GM19395 (cell line): ENCODE data around the gene KRTAP1-3.
"Not testable (repeated sequence)": the region's sequence is repeated elsewhere in the genome, so short reads cannot be mapped to it uniquely, and the experiment has no call there.

Experiments used
- ATAC-seq: cut with Tn5 transposase; IDR thresholded peaks from one replicate; pipeline ENCODE4 v1.9.1; 2021; ENCODE audit warnings: mild to moderate bottlenecking, moderate library complexity; ENCODE audit not compliant: unreplicated experiment

Gene KRTAP1-3

DNA sequence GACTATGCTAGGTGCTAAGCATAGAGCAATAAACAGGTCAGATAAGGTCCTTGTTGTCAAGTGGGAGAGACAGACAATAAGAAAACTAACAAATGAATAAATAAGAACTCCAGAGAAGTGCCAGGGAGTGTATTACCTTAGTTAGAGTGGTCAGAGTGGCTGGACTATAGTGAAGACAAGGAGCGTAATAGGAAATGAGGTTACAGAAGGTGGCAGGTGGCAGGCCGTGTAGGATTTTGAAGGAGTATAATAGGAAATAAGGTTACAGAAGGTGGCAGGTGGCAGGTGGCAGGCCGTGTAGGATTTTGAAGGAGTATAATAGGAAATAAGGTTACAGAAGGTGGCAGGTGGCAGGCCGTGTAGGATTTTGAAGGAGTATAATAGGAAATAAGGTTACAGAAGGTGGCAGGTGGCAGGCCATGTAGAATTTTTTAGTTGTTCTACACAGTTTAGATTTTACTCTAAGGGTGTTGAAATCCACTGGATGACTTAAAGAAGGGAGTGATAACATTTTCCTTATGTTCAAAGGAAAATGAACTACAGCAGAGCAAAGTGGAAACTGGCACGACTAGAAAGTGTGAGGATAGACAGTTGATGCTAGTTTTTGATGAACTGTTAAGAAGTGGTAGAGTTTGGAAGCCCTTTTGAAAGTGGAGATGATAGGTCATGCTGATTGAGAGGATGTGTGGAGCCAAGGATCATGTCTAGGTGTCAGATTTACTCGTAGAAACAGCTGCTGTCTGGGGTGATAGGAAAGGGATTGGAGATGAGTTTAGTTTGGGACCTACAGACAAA, 22.2 kb downstream of the KRTAP1-3 start:
- no peak for ATAC-seq

DNA sequence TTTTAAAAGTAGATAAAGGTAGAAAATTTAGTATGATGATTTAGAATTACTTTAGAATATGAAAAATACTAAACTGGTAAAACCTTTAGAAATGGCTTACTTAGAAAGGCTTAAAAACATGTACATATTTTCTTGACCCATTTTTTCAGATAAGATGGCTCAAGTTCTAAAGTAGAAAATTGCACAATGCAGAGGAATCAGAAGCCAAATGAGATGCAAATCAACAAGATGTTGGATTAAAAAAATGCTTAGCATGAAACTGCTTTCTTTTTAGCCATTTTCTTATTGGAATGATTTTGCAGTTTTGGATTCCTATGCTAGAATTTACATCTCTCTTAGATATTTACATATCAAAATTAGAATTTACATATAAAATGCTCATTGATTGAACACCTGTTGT, 24.2 kb downstream of the KRTAP1-3 start:
- no peak for ATAC-seq

- no peak for ATAC-seq
Measured at GRCh38 chr17:41009936-41010335, 24.7 kb downstream of the KRTAP1-3 start.

GRCh38 chr17:41009301-41009760, 25.3 kb downstream of the KRTAP1-3 start:
- no peak for ATAC-seq

DNA sequence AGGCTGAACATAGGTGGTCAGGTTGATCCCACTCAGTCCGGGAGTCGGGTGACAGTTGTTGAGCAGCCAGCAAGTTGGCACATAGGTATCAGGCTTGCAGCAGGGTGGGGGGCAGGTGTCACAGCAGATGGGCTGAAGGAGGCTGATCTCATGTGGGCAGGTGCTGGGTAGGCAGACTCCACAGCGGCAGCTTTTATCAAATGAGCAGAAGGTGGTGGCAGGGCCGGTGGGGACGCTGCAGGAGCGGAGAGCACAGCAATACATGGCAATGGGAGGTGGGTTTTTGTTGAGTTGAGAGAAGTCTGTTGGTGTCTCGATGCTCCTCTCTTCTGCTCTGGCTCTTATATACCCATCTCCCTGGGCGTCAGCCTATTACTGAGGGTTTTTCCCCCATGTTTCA, 25.9 kb downstream of the KRTAP1-3 start, which contains the start of gene KRTAP3-1:
Gene KRTAP3-1 (minus strand): TSS at position 318 of the 400 bp plus-strand sequence. CDS start 54 bp downstream, at position 264.
- ATAC-seq = no peak

GRCh38 chr17:41004397-41004796, 30.3 kb downstream of the KRTAP1-3 start:
- no peak for ATAC-seq

DNA sequence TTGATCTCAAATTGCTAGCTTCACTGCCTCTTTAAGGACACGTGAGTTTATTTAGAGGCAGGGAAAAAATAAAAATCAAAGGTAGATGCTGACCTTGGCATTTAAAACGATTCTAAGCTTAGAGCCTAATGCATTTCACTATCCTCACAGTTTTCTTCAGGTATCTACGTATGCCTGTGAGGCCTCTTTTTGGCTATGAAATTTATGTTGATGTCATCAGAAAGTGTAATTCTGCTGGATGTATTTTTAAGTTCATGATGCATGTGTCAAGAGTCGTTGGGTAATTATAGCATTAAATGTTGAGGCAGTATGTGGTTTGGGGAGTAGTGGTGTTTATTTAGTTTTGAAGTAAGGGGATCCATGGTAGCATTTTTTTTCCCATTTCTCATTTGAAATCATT, 30.7 kb downstream of the KRTAP1-3 start:
- ATAC-seq = no peak

DNA sequence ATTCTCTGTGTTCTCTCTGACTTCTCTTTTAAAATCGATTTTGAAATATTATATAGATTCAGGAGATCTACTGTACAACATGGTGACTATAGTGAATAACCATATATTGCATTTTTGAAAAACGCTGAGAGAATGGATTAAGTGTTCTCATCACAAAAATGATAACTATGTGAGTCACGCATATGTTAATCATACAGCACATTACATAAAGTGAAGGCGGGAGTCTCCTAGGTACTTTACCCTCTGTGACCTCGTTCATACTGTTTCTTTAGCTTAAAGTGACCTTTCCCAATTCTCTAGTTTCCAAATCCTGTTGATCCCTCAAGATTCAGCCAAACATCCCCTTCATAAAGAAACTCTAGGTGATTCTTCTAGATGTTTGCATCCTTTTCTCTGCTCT, 31.9 kb downstream of the KRTAP1-3 start:
- no peak for ATAC-seq

GRCh38 chr17:41001795-41002194, 32.9 kb downstream of the KRTAP1-3 start:
- ATAC-seq = no peak

- not testable (repeated sequence) for ATAC-seq
Measured at GRCh38 chr17:40999563-40999962, 35.1 kb downstream of the KRTAP1-3 start, which contains the start of gene KRTAP3-2. TSS of gene KRTAP3-2 (minus strand) at chr17:40999906. CDS start at chr17:40999853, 53 bp downstream.

DNA sequence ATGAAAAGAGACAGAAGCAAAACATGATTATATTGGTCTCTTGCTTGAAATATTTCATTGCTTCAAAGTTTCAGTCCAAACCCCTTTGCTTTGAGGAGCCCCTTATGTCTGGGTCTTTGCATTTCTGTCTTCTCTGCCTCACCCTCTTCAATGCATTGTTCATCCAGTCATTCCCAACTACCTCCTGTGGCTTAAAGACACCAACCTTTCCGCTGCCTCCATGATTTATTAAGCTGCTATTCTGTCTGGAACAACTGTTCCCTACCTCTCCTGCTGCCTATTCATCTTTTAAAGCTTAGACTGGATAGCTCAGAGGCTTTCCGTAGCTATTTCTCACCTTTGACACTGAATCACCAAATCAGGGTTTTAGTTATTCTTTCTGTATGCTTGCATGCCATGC, 37.3 kb downstream of the KRTAP1-3 start:
- no peak for ATAC-seq

- no peak for ATAC-seq
Measured at GRCh38 chr17:40996829-40997228, 37.8 kb downstream of the KRTAP1-3 start.

GRCh38 chr17:40995116-40995515, 39.6 kb downstream of the KRTAP1-3 start:
- ATAC-seq = no peak

DNA sequence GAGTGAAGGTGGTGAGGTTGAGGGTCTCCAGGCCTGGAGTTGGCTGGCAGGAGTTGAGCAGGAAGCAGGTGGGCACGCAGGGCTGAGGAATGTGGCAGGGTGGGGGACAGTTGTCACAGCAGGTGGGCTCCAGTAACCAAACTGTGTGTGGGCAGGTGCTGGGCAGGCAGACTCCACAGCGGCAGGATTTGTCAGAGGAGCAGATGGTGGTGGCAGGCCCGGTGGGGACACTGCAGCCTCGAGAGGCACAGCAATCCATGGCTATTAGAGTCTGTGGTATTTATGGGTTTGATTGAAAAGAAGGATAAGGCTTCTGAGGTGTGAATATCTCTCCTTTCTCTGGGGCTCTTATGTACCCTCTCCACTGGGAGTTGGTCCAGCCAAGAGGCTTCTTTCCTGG, 40.8 kb downstream of the KRTAP1-3 start, which contains the start of gene KRTAP3-3:
Gene KRTAP3-3 (minus strand): TSS at position 326 of the 400 bp plus-strand sequence. CDS start 67 bp downstream, at position 259.
- no peak for ATAC-seq

DNA sequence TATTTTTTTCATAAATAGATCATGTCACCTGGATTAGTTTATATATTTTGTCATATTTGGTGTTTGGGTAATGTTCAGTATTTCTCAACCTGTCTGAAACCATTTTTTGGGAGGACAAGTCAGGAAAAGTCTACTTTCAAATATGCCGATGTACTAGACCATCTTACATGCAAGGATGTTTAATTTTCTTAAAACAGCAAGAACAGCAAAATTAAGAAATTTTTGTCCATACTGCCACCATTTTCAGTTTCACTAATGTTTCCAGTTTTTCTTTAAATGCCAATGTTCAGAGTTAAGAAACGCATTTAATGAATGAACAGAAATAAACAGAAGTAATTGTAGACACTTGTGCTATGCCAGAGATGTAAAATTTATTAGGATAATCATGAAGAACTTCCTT, 41.6 kb downstream of the KRTAP1-3 start:
- no peak for ATAC-seq

- no peak for ATAC-seq
Measured at GRCh38 chr17:40992666-40993065, 42.0 kb downstream of the KRTAP1-3 start.

- ATAC-seq = no peak
Measured at GRCh38 chr17:40986920-40987319, 47.8 kb downstream of the KRTAP1-3 start.

DNA sequence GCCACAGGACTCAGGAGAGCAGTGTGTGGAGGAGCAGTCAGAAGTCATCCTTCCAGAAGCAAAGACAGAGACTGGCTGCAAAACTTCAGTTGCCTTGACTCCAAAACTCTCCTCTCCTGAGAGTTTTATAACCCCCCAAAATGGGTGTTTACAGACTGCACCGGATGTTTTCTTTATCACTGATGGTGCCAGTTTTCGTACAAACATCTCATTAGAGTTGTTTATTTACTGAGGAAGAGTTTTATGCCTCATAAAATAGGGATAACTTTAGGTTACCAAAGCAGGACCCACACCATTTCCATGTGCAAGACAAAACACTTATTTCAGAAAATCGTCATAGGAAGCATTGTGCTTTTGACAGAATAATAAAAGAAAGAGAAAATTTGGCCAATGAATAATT, 50.4 kb downstream of the KRTAP1-3 start, which contains the start of gene KRT40:
Gene KRT40 (minus strand): TSS at position 101 of the 400 bp plus-strand sequence. CDS start 53 bp downstream, at position 48.
- ATAC-seq = no peak
